Measurements from ENCODE around the gene PRDM10.

The PRDM10 gene

DNA sequence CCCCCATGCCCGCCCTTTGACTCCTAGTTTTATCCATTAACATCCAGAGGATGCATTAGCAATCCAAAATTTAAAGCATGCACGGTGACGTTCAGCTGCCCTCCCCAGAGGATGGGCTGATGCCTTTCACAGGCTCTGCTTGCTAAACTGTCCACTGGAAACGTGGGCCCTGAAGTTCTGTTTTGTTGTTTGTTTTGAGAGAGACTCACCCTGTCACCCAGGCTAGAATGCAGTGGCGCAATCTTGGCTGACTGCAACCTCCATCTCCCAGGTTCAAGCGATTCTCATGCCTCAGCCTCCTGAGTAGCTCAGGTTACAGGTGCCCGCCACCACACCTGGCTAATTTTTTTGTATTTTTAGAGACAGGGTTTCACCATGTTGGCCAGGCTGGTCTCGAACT is 146.6 kb downstream of the PRDM10 start:
- Histone ChIP-seq H3K79me2 (ENCODE audit: insufficient read depth, low read length) (no peaks in the 10 kb centered on the region), H3F3A (ENCODE audit: insufficient read depth, low read length) (no peaks in the 10 kb centered on the region), H2AFZ (ENCODE audit: low read length) (no peak overlapping the region), H3K4me3 (ENCODE audit: low read depth, low read length, poor library complexity, severe bottlenecking) (no peak overlapping the region), H3K4me2 (ENCODE audit: low read length) (no peak overlapping the region), H3K4me1 (ENCODE audit: insufficient read depth, low read length, severe bottlenecking) (peaks cover 12% of the 10 kb centered on the region), H3K9me3 (ENCODE audit: low read length) (no peaks in the 10 kb centered on the region), H3K36me3 (ENCODE audit: insufficient read depth, low read length) (no peaks in the 10 kb centered on the region; the same call in 1 of the 2 replicates), H4K20me1 (ENCODE audit: insufficient read depth, low read length) (no peaks in the 10 kb centered on the region), H3K27ac (ENCODE audit: low read depth, low read length, poor library complexity, severe bottlenecking) (no peak overlapping the region), H3K27me3 (ENCODE audit: insufficient read depth, low read length) (no peaks in the 10 kb centered on the region), H3K9ac (ENCODE audit: low read length) (no peak overlapping the region), H3K9me2 (ENCODE audit: low read depth, low read length) (no peaks in the 10 kb centered on the region)
- TF ChIP-seq, protein P1, sequence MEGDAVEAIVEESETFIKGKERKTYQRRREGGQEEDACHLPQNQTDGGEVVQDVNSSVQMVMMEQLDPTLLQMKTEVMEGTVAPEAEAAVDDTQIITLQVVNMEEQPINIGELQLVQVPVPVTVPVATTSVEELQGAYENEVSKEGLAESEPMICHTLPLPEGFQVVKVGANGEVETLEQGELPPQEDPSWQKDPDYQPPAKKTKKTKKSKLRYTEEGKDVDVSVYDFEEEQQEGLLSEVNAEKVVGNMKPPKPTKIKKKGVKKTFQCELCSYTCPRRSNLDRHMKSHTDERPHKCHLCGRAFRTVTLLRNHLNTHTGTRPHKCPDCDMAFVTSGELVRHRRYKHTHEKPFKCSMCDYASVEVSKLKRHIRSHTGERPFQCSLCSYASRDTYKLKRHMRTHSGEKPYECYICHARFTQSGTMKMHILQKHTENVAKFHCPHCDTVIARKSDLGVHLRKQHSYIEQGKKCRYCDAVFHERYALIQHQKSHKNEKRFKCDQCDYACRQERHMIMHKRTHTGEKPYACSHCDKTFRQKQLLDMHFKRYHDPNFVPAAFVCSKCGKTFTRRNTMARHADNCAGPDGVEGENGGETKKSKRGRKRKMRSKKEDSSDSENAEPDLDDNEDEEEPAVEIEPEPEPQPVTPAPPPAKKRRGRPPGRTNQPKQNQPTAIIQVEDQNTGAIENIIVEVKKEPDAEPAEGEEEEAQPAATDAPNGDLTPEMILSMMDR (IDR thresholded peaks at IDR 0.05; ENCODE audit: low read length), result no peak
- TF ChIP-seq EZH2 (IDR thresholded peaks at IDR 0.05; ENCODE audit: borderline replicate concordance, low read length), result no peak

DNA sequence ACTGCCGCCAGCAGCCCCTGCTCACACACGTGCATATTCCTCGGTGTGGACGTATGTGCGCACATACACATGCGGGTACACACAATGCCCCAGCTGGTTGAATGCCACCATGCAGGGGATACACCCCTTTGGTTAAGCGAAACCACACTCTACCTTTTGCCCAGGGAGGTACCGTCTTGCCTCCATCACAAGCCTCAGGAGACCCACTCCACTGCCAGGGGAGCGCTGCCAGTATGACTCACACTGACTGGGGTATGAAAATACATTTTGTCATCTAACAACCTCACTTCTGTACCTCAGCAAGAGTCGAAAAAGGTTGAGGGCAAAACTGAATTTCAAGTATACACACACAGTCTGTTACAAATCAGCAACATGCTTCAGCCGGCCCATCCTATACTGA is 147.5 kb downstream of the PRDM10 start:
- peaks cover 12% of the 10 kb centered on the region for H3K4me1 ChIP-seq (ENCODE audit: insufficient read depth, low read length, severe bottlenecking)
- H3K9me2 ChIP-seq (ENCODE audit: low read depth, low read length), result no peaks in the 10 kb centered on the region
- H3K36me3 ChIP-seq (ENCODE audit: insufficient read depth, low read length), result no peaks in the 10 kb centered on the region; the same call in 1 of the 2 replicates
- no peak overlapping the region for H3K4me3 ChIP-seq (ENCODE audit: low read depth, low read length, poor library complexity, severe bottlenecking)
- no peak overlapping the region for H3K9ac ChIP-seq (ENCODE audit: low read length)
- H3K4me2 ChIP-seq (ENCODE audit: low read length), result no peak overlapping the region
- no peaks in the 10 kb centered on the region for H3F3A ChIP-seq (ENCODE audit: insufficient read depth, low read length)
- no peak for TF ChIP-seq EZH2 (IDR thresholded peaks at IDR 0.05; ENCODE audit: borderline replicate concordance, low read length)
- TF ChIP-seq, protein P1 (IDR thresholded peaks at IDR 0.05; ENCODE audit: low read length), result no peak
- H3K79me2 ChIP-seq (ENCODE audit: insufficient read depth, low read length), result no peaks in the 10 kb centered on the region
- no peak overlapping the region for H2AFZ ChIP-seq (ENCODE audit: low read length)
- H4K20me1 ChIP-seq (ENCODE audit: insufficient read depth, low read length), result no peaks in the 10 kb centered on the region
- no peaks in the 10 kb centered on the region for H3K27me3 ChIP-seq (ENCODE audit: insufficient read depth, low read length)
- H3K27ac ChIP-seq (ENCODE audit: low read depth, low read length, poor library complexity, severe bottlenecking), result no peak overlapping the region
- no peaks in the 10 kb centered on the region for H3K9me3 ChIP-seq (ENCODE audit: low read length)

GRCh38 chr11:129854232-129854805 is 148.3 kb downstream of the PRDM10 start:
- H3K9me3 ChIP-seq (ENCODE audit: low read length), result no peaks in the 10 kb centered on the region
- peaks cover 12% of the 10 kb centered on the region for H3K4me1 ChIP-seq (ENCODE audit: insufficient read depth, low read length, severe bottlenecking)
- H3K27ac ChIP-seq (ENCODE audit: low read depth, low read length, poor library complexity, severe bottlenecking), result no peak overlapping the region
- H3K9ac ChIP-seq (ENCODE audit: low read length), result no peak overlapping the region
- no peaks in the 10 kb centered on the region; the same call in 1 of the 2 replicates for H3K36me3 ChIP-seq (ENCODE audit: insufficient read depth, low read length)
- no peaks in the 10 kb centered on the region for H3K9me2 ChIP-seq (ENCODE audit: low read depth, low read length)
- H2AFZ ChIP-seq (ENCODE audit: low read length), result no peak overlapping the region
- no peak overlapping the region for H3K4me3 ChIP-seq (ENCODE audit: low read depth, low read length, poor library complexity, severe bottlenecking)
- no peaks in the 10 kb centered on the region for H3K27me3 ChIP-seq (ENCODE audit: insufficient read depth, low read length)
- no peak overlapping the region; the same call in 1 of the 2 replicates for H3K4me2 ChIP-seq (ENCODE audit: low read length)
- H4K20me1 ChIP-seq (ENCODE audit: insufficient read depth, low read length), result no peaks in the 10 kb centered on the region
- H3K79me2 ChIP-seq (ENCODE audit: insufficient read depth, low read length), result no peaks in the 10 kb centered on the region
- TF ChIP-seq, protein P1 (IDR thresholded peaks at IDR 0.05; ENCODE audit: low read length), result no peak
- no peak for TF ChIP-seq EZH2 (IDR thresholded peaks at IDR 0.05; ENCODE audit: borderline replicate concordance, low read length)
- H3F3A ChIP-seq (ENCODE audit: insufficient read depth, low read length), result no peaks in the 10 kb centered on the region

Measured in OCI-LY1 (cell line).